GM18508 (cell line): ENCODE data around the gene SAMD4A.

Source experiments
- ATAC-seq: cut with Tn5 transposase; IDR thresholded peaks from one replicate; pipeline ENCODE4 v1.9.1; 2021; ENCODE audit warnings: moderate number of reproducible peaks; ENCODE audit not compliant: insufficient read depth, unreplicated experiment

SAMD4A gene

GRCh38 chr14:54651649-54652048 is 84.7 kb downstream of the SAMD4A start:
- no peak for ATAC-seq

GRCh38 chr14:54652188-54652587 is 85.3 kb downstream of the SAMD4A start:
- no peak for ATAC-seq

GRCh38 chr14:54652605-54653052 is 85.7 kb downstream of the SAMD4A start:
- no peak for ATAC-seq

- ATAC-seq: no peak
These were observed 87.0 kb downstream of the SAMD4A start for GRCh38 chr14:54653712-54654469.

- ATAC-seq: no peak
These were observed 87.7 kb downstream of the SAMD4A start for GRCh38 chr14:54654605-54655004.

GRCh38 chr14:54658836-54659235 is 91.9 kb downstream of the SAMD4A start:
- ATAC-seq: no peak

GRCh38 chr14:54659365-54659764 is 92.4 kb downstream of the SAMD4A start:
- no peak for ATAC-seq

- ATAC-seq: no peak
These were observed 93.7 kb downstream of the SAMD4A start for GRCh38 chr14:54660604-54661111.

GRCh38 chr14:54662491-54663133 is 95.7 kb downstream of the SAMD4A start:
- ATAC-seq: no peak

- no peak for ATAC-seq
These were observed 98.0 kb downstream of the SAMD4A start for GRCh38 chr14:54664961-54665360.

- no peak for ATAC-seq
These were observed 99.0 kb downstream of the SAMD4A start for GRCh38 chr14:54665946-54666345.

- ATAC-seq: no peak
These were observed 100.3 kb downstream of the SAMD4A start for GRCh38 chr14:54667026-54667744.

- no peak for ATAC-seq
These were observed 100.8 kb downstream of the SAMD4A start for GRCh38 chr14:54667764-54668163.

- ATAC-seq: no peak
These were observed 103.0 kb downstream of the SAMD4A start for GRCh38 chr14:54669721-54670561.

- no peak for ATAC-seq
These were observed 104.6 kb downstream of the SAMD4A start for GRCh38 chr14:54671537-54671936.

- ATAC-seq: no peak
These were observed 105.3 kb downstream of the SAMD4A start for GRCh38 chr14:54672181-54672580.

- ATAC-seq: no peak
These were observed 105.8 kb downstream of the SAMD4A start for GRCh38 chr14:54672688-54673087.

- ATAC-seq: no peak
These were observed 106.5 kb downstream of the SAMD4A start for GRCh38 chr14:54673193-54674045.

- ATAC-seq: no peak
These were observed 107.3 kb downstream of the SAMD4A start for GRCh38 chr14:54674046-54674741.
